Type B pancreatic cell (in vitro differentiated cells): ENCODE data around the gene HNRNPU. TPM values are rescaled to one million over a fixed set of nuclear protein-coding genes. Genes with fewer than 3 reads are reported as not detected.
A peak's percentile ranks its signal among the peaks of the same experiment; 100 is the strongest.

Experiments used
- DNase-seq: peaks from one replicate; pipeline ENCODE4 v3.0.0; 2021; ENCODE audit warnings: mixed read lengths; ENCODE audit not compliant: unreplicated experiment; ENCODE audit errors: extremely low spot score
- H3K27ac Mint-ChIP-seq: 2 replicates; pipeline ENCODE4 v1.8.0; 2021; ENCODE audit warnings: mild to moderate bottlenecking, mixed read lengths
- H3K27me3 Mint-ChIP-seq: 2 replicates; pipeline ENCODE4 v1.8.0; 2021; ENCODE audit warnings: mixed read lengths
- H3K36me3 Mint-ChIP-seq: 2 replicates; pipeline ENCODE4 v1.8.0; 2021; ENCODE audit warnings: mixed read lengths
- H3K4me1 Mint-ChIP-seq: one replicate; pipeline ENCODE4 v1.8.0; 2021; ENCODE audit warnings: mixed read lengths; ENCODE audit not compliant: unreplicated experiment
- H3K4me3 Mint-ChIP-seq: 2 replicates; pipeline ENCODE4 v1.8.0; 2021; ENCODE audit warnings: mild to moderate bottlenecking, mixed read lengths
- H3K9me3 Mint-ChIP-seq: 2 replicates; pipeline ENCODE4 v1.8.0; 2021; ENCODE audit warnings: mixed read lengths
- total RNA-seq: library from RNA; stranded (reverse); gene quantifications from 2 replicates; pipeline ENCODE4 v1.2.1, GENCODE V29; 2021; ENCODE audit warnings: low replicate concordance
- TF ChIP-seq, protein P1 (sequence below): fragments of 200-600 bp; sonication (generic); conservative IDR thresholded peaks from 2 replicates; pipeline ENCODE4 v1.5.0; 2021; ENCODE audit warnings: antibody characterized with exemption, mild to moderate bottlenecking

The HNRNPU gene
- total RNA-seq, 1 donor from 2014 or later = 485 TPM

DNA sequence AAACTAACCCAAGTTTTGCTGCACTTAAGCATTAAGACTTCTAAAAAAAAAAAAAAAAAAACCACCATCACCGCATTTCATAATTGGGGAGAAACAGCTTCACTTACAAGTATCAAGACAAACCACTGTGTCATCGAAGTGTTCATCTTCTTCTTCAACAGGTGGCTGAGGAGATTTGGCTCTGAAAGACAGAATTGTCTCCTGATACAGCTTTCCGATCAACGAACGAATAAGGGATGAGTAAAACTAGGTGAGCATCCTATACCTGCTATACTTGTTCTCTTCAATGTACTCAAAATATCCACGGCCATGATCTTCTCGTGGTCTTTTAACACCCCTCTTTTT, 2.0 kb downstream of the HNRNPU start:
- DNase-seq = no peak
- TF ChIP-seq, protein P1, sequence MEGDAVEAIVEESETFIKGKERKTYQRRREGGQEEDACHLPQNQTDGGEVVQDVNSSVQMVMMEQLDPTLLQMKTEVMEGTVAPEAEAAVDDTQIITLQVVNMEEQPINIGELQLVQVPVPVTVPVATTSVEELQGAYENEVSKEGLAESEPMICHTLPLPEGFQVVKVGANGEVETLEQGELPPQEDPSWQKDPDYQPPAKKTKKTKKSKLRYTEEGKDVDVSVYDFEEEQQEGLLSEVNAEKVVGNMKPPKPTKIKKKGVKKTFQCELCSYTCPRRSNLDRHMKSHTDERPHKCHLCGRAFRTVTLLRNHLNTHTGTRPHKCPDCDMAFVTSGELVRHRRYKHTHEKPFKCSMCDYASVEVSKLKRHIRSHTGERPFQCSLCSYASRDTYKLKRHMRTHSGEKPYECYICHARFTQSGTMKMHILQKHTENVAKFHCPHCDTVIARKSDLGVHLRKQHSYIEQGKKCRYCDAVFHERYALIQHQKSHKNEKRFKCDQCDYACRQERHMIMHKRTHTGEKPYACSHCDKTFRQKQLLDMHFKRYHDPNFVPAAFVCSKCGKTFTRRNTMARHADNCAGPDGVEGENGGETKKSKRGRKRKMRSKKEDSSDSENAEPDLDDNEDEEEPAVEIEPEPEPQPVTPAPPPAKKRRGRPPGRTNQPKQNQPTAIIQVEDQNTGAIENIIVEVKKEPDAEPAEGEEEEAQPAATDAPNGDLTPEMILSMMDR = no peak
- Mint-ChIP-seq H3K27ac (peak overlapping the region; percentile 95), H3K4me3 (peak overlapping the region; percentile 90), H3K4me1 (peaks cover 33% of the 10 kb centered on the region), H3K36me3 (peaks cover 38% of the 10 kb centered on the region), H3K27me3 (no peaks in the 10 kb centered on the region), H3K9me3 (no peaks in the 10 kb centered on the region)

DNA sequence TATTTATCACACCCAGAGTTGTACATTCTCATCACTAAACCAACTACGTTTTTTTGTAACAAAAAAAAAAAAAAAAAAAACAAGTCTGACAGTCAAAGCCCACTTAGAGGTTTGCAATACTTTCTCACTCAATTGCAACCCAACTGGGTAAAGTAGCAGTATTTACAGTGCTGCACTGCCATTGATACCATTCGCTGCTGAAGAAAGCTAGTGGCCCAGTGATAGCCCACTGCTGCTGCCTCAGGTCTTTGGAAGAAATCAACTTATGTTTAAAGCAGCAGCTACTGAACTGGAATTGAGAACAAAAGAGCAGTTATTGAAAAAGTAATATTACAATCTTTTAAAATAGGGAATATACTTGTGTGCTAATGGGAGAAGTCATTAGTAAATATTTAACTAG, 2.7 kb downstream of the HNRNPU start:
- no peaks in the 10 kb centered on the region for H3K27me3 Mint-ChIP-seq
- peaks cover 30% of the 10 kb centered on the region for H3K4me1 Mint-ChIP-seq
- H3K4me3 Mint-ChIP-seq = peak overlapping the region; percentile 90
- no peaks in the 10 kb centered on the region for H3K9me3 Mint-ChIP-seq
- DNase-seq = no peak
- peak overlapping the region; percentile 83 for H3K27ac Mint-ChIP-seq
- TF ChIP-seq, protein P1 = no peak
- H3K36me3 Mint-ChIP-seq = peaks cover 43% of the 10 kb centered on the region

DNA sequence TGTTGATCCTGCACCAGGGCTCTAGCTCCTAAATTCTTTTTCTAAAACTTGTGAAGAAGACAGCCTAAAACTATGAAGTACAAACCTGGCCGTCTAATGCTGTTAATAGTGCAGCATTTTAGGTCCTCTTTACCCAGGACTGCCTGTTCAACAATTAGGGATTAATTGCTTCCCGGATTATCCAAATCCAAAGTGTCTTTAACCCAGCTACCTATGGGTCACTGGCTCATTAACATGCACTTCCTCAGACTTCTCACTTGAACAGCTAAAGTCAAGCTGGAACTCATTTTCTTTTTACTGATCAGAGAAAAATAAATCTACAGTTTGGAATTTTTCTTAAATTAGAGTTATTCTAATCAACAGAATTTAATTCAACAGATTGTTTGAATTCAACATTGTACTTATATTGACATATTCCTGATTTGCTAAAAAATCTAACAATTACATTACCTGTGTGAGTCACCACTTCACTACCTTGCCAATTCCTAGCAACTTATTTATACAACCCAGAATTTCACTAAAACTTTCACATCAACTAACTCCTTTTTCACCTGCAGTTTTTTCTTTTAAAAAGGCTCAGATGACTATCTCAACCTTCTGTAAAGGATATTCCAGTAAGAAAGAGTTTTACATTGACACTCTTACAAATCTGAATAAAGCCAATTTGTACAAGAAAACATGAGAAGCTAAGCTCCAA, 3.3 kb downstream of the HNRNPU start:
- Mint-ChIP-seq H3K4me1 (peaks cover 27% of the 10 kb centered on the region), H3K9me3 (no peaks in the 10 kb centered on the region), H3K27me3 (no peaks in the 10 kb centered on the region), H3K36me3 (peaks cover 49% of the 10 kb centered on the region), H3K27ac (peak overlapping the region; percentile 83), H3K4me3 (peak overlapping the region; percentile 90)
- TF ChIP-seq, protein P1 = no peak
- DNase-seq = no peak

DNA sequence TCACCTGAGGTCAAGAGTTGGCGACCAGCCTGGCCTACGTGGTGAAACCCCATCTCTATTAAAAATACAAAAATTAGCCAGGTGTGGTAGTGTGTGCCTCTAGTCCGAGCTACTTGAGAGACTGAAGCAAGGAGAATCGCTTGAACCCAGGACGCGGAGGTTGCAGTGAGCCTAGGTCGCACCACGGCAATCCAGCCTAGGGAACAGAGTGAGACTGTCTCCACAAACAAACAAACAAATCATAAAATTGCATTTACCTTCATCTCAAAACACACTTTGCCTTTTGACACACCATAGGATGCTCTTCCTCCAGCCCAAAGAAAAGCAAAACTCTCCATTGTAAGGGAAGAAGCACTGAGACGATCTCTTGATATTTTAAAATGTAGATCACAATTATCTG, 4.3 kb downstream of the HNRNPU start:
- no peaks in the 10 kb centered on the region for H3K9me3 Mint-ChIP-seq
- H3K27ac Mint-ChIP-seq = no peak overlapping the region
- peaks cover 59% of the 10 kb centered on the region for H3K36me3 Mint-ChIP-seq
- no peaks in the 10 kb centered on the region for H3K27me3 Mint-ChIP-seq
- peak overlapping the region; percentile 90 for H3K4me3 Mint-ChIP-seq
- H3K4me1 Mint-ChIP-seq = peaks cover 23% of the 10 kb centered on the region
- TF ChIP-seq, protein P1 = no peak
- DNase-seq = no peak

DNA sequence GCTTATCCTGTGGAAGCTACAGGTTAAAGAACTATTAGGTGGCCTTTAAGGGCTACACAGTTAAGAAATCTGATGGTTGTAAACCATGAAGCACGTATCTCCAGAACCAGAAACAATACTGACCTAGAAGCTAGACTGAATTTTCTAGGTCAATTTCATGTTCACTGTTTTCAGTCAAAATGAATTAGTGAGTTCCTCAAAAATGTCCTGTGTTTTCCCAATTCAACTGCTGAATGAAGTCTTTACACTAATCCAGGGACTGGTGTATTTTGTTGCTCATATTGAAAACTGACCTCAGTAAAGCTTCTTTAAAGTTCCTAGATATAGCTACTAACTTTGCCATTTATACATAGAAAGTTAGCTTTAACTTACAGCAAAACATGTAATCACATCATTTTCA, 6.0 kb downstream of the HNRNPU start:
- Mint-ChIP-seq H3K36me3 (peaks cover 68% of the 10 kb centered on the region), H3K4me3 (no peak overlapping the region), H3K4me1 (peaks cover 22% of the 10 kb centered on the region), H3K27ac (no peak overlapping the region), H3K9me3 (no peaks in the 10 kb centered on the region), H3K27me3 (no peaks in the 10 kb centered on the region)
- TF ChIP-seq, protein P1 = no peak
- no peak for DNase-seq

DNA sequence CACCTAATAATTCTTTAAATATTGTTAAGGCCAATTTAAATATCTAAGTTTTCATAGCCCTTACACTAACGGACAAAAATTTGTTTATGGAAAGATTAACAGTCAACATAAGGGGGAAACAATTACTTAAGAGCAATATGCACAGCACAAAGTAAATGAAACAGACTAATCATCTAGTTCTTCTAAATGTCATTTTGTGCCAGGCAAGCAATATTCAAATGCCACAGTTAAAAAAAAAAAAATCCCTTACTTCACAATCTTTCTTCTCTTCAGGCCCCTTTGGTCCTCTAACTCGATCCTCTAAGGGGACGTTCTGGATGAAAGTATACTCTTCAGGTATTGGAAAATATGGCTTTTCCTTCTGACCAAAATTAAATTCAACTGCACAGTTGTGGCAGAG, 6.6 kb downstream of the HNRNPU start:
- H3K36me3 Mint-ChIP-seq = peaks cover 68% of the 10 kb centered on the region
- no peaks in the 10 kb centered on the region for H3K9me3 Mint-ChIP-seq
- H3K27me3 Mint-ChIP-seq = no peaks in the 10 kb centered on the region
- peaks cover 22% of the 10 kb centered on the region for H3K4me1 Mint-ChIP-seq
- no peak overlapping the region for H3K27ac Mint-ChIP-seq
- H3K4me3 Mint-ChIP-seq = no peak overlapping the region
- DNase-seq = no peak
- TF ChIP-seq, protein P1 = no peak
